HCT116 (cell line): ENCODE measurements around the gene MOB3B.

Source experiments
- EGR1 ChIP-seq: IDR thresholded peaks from 2 replicates; pipeline ENCODE4 v1.6.1; 2012; ENCODE audit warnings: low read depth
- EZH2phosphoT487 ChIP-seq: fragments of 200-600 bp; IDR thresholded peaks from 2 replicates; pipeline ENCODE4 v1.6.1; 2018; ENCODE audit warnings: antibody characterized with exemption, borderline replicate concordance
- POLR2A ChIP-seq: IDR thresholded peaks from 2 replicates; pipeline ENCODE4 v1.7.0; 2011; ENCODE audit warnings: borderline replicate concordance; ENCODE audit not compliant: insufficient read depth, insufficient read length; ENCODE audit errors: extremely low read depth
- TF ChIP-seq, protein P1 (sequence below), 3 experiments: fragments of 200-600 bp in 1 of 3; sonication (generic) in 1 of 3; IDR thresholded peaks in 2 of 3; conservative IDR thresholded peaks in 1 of 3; 2 replicates each; pipeline ENCODE4 v1.5.1; 2012 to 2017; ENCODE audit warnings: low read depth in 2 of 3, low read length in 2 of 3, antibody characterized with exemption in 1 of 3, borderline replicate concordance in 1 of 3, control low read depth in 1 of 3, mild to moderate bottlenecking in 1 of 3, mixed read lengths in 1 of 3, mixed run types in 1 of 3, moderate library complexity in 1 of 3; ENCODE audit not compliant: insufficient read depth in 1 of 3

DNA sequence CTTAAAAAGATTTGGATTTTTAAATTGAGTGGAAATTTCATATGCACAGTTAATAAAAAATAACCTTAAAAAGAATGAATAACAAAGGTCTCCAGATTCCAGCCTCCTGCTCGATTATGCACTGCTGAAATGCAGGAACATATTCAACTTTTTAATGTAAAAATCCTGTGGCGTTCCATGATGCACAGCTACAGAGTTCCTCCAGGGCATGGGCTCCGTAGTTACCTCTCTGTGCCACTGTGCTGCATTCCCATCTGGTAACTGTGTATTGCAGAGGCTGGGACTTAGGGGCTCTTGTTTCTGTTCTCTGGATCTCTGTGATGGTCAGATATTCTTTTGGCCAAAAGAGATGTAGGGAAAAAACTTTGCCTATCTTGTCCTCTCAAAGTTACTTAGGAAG, 201.1 kb downstream of the MOB3B start:
- TF ChIP-seq, protein P1, sequence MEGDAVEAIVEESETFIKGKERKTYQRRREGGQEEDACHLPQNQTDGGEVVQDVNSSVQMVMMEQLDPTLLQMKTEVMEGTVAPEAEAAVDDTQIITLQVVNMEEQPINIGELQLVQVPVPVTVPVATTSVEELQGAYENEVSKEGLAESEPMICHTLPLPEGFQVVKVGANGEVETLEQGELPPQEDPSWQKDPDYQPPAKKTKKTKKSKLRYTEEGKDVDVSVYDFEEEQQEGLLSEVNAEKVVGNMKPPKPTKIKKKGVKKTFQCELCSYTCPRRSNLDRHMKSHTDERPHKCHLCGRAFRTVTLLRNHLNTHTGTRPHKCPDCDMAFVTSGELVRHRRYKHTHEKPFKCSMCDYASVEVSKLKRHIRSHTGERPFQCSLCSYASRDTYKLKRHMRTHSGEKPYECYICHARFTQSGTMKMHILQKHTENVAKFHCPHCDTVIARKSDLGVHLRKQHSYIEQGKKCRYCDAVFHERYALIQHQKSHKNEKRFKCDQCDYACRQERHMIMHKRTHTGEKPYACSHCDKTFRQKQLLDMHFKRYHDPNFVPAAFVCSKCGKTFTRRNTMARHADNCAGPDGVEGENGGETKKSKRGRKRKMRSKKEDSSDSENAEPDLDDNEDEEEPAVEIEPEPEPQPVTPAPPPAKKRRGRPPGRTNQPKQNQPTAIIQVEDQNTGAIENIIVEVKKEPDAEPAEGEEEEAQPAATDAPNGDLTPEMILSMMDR (IDR thresholded peaks at IDR 0.05 in 2 of 3, conservative IDR thresholded peaks at IDR 0.05 in 1 of 3; ENCODE audit: borderline replicate concordance in 1 of 3, insufficient read depth in 1 of 3, low read depth in 2 of 3, low read length in 2 of 3) = no peak
- TF ChIP-seq EZH2phosphoT487 (no peak), EGR1 (no peak), POLR2A (no peak)
